BLaER1 treated with 17β-estradiol and CSF1 and Interleukin-3, amounts not matched to agents 10 nM and 100 nM (cell line): ENCODE data around the gene MED29.

Experiments
- H3K27ac ChIP-seq, 11 experiments: shearing (Covaris generic); formaldehyde crosslinking; 2 replicates each; pipeline ENCODE4 v1.8.1; 2022
- H3K27me3 ChIP-seq, 11 experiments: shearing (Covaris generic); formaldehyde crosslinking; 2 replicates each; pipeline ENCODE4 v1.8.1; 2022
- H3K36me3 ChIP-seq, 11 experiments: shearing (Covaris generic); formaldehyde crosslinking; 2 replicates each; pipeline ENCODE4 v1.8.1; 2022
- H3K4me1 ChIP-seq, 10 experiments: shearing (Covaris generic); formaldehyde crosslinking; 2 replicates each; pipeline ENCODE4 v1.8.1; 2022
- H3K4me2 ChIP-seq, 11 experiments: shearing (Covaris generic); formaldehyde crosslinking; 2 replicates each; pipeline ENCODE4 v1.8.1; 2022
- H3K4me3 ChIP-seq, 10 experiments: shearing (Covaris generic); formaldehyde crosslinking; 2 replicates each; pipeline ENCODE4 v1.8.1; 2022
- H3K9ac ChIP-seq, 11 experiments: shearing (Covaris generic); formaldehyde crosslinking; 2 replicates each; pipeline ENCODE4 v1.8.1; 2022
- H3K9me3 ChIP-seq, 11 experiments: shearing (Covaris generic); formaldehyde crosslinking; replicated peaks in 1 of 11; 2 replicates each; pipeline ENCODE4 v1.8.1; 2022
- H4K20me1 ChIP-seq, 11 experiments: shearing (Covaris generic); formaldehyde crosslinking; 2 replicates each; pipeline ENCODE4 v1.8.1; 2022
- Cebpa-rat ChIP-seq, 11 experiments: shearing (Covaris generic); IDR thresholded peaks; 2 replicates each; pipeline ENCODE4 v1.8.1; 2022

Gene MED29

GRCh38 chr19:39401070-39401548 lies 9.9 kb downstream of the MED29 start:
- no peak for TF ChIP-seq Cebpa-rat (IDR thresholded peaks at IDR 0.05)
- Histone ChIP-seq H3K4me1 (peaks cover 79 to 96% (median 89%) of the 10 kb centered on the region in 10 experiments), H3K9ac (peak overlapping the region; percentile 93 to 100 (median 97)), H3K4me2 (peak overlapping the region; percentile 94 to 99 (median 97)), H3K4me3 (peak overlapping the region in 4 of 10 experiments; percentile 0 to 71 (median 36); a peak in 5 of 20 replicates), H3K36me3 (peaks cover 2 to 26% (median 14%) of the 10 kb centered on the region in 11 experiments; a peak in 16 of 22 replicates), H3K9me3 (peaks cover 0 to 9% (median 4%) of the 10 kb centered on the region in 11 experiments; a peak in 4 of 22 replicates), H4K20me1 (0 out of 22 replicates have a peak, but pooled peaks cover 0 to 6% (median 0%) of the 10 kb centered on the region in 11 experiments), H3K27me3 (no peaks in the 10 kb centered on the region), H3K27ac (peak overlapping the region; percentile 96 to 100 (median 99))

GRCh38 chr19:39401549-39402345 lies 10.6 kb downstream of the MED29 start:
- Histone ChIP-seq H3K9me3 (peaks cover 0 to 9% (median 4%) of the 10 kb centered on the region in 11 experiments; a peak in 4 of 22 replicates), H3K4me3 (peak overlapping the region in 9 of 10 experiments; percentile 24 to 71 (median 60); a peak in 17 of 20 replicates), H3K27me3 (no peaks in the 10 kb centered on the region), H3K4me1 (peaks cover 72 to 95% (median 90%) of the 10 kb centered on the region in 10 experiments), H3K9ac (peak overlapping the region; percentile 93 to 100 (median 97)), H3K4me2 (peak overlapping the region; percentile 94 to 99 (median 97)), H4K20me1 (peaks cover 0 to 6% (median under 1%) of the 10 kb centered on the region in 11 experiments; a peak in 13 of 22 replicates), H3K36me3 (peaks cover 0 to 22% (median 11%) of the 10 kb centered on the region in 11 experiments; a peak in 14 of 22 replicates), H3K27ac (peak overlapping the region; percentile 96 to 100 (median 99))
- peak in 2 of 11 experiments; percentile 22 to 25; a peak in 2 of 22 replicates for TF ChIP-seq Cebpa-rat (IDR thresholded peaks at IDR 0.05)

- Histone ChIP-seq H3K4me3 (peak overlapping the region; percentile 48 to 100 (median 61)), H3K27ac (peak overlapping the region; percentile 96 to 100 (median 99)), H3K27me3 (no peaks in the 10 kb centered on the region), H3K9me3 (peaks cover 0 to 9% (median 4%) of the 10 kb centered on the region in 11 experiments; a peak in 6 of 22 replicates), H3K36me3 (peaks cover 7 to 17% (median 9%) of the 10 kb centered on the region in 11 experiments; a peak in 21 of 22 replicates), H3K4me2 (peak overlapping the region; percentile 94 to 99 (median 97)), H4K20me1 (peaks cover 9 to 10% (median 9%) of the 10 kb centered on the region in 11 experiments), H3K9ac (peak overlapping the region; percentile 93 to 100 (median 97)), H3K4me1 (peaks cover 64 to 88% (median 83%) of the 10 kb centered on the region in 10 experiments)
- TF ChIP-seq Cebpa-rat (IDR thresholded peaks at IDR 0.05): no peak
These were observed 11.4 kb downstream of the MED29 start for GRCh38 chr19:39402346-39403300.

GRCh38 chr19:39403331-39404312 lies 12.4 kb downstream of the MED29 start:
- H3K27me3 ChIP-seq: no peaks in the 10 kb centered on the region
- peak overlapping the region; percentile 94 to 99 (median 97) for H3K4me2 ChIP-seq
- peaks cover 60 to 85% (median 74%) of the 10 kb centered on the region in 10 experiments for H3K4me1 ChIP-seq
- no peak for TF ChIP-seq Cebpa-rat (IDR thresholded peaks at IDR 0.05)
- H3K27ac ChIP-seq: peak overlapping the region; percentile 96 to 100 (median 99)
- H3K36me3 ChIP-seq: peaks cover 13 to 24% (median 19%) of the 10 kb centered on the region in 11 experiments
- peaks cover 19 to 20% (median 19%) of the 10 kb centered on the region in 11 experiments for H4K20me1 ChIP-seq
- H3K4me3 ChIP-seq: peak overlapping the region; percentile 48 to 100 (median 61)
- H3K9ac ChIP-seq: peak overlapping the region; percentile 93 to 100 (median 97)
- peaks cover 0 to 18% (median 6%) of the 10 kb centered on the region in 11 experiments; a peak in 10 of 22 replicates for H3K9me3 ChIP-seq

DNA sequence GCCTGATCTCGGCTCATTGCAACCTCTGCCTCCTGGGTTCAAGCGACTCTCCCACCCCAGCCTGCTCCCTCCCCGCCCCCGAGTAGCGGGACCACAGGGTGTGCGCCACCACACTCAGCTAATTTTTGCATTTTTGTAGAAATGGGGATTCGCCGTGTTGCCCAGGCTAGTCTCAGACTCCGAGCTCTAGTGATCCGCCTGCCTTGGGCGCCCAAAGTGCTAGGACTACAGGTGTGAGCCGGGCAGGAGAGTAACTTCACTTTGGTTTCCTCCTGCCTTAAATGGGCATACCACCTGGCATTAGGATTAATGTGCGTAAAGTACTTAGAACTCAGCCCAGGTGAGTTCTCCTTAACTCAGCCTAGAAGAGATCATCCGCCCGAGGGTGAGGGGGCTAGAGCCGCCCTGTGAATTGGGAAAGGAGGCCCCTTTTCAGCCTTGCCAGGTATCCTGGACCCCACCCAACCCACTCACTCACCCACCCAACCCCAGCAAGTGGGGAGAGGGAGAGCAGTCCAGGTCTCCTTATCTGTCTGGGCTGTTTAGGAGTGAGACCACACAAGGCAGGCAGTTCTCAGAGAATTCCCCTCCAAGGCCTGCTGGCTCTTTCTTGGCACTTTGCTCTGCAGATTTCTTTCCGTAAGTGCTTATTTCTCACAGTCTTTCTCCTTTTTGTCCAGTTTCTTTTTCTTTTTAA lies 14.2 kb downstream of the MED29 start:
- Histone ChIP-seq H3K27ac (peak overlapping the region; percentile 93 to 100 (median 99)), H3K4me1 (peaks cover 43 to 83% (median 58%) of the 10 kb centered on the region in 10 experiments), H3K4me2 (peak overlapping the region; percentile 94 to 99 (median 97)), H3K9me3 (peaks cover 0 to 18% (median 0%) of the 10 kb centered on the region in 11 experiments; a peak in 7 of 22 replicates), H3K4me3 (peak overlapping the region in 9 of 10 experiments; percentile 81 to 100 (median 98); a peak in 15 of 20 replicates), H3K9ac (peak overlapping the region; percentile 95 to 100 (median 98); a peak in 21 of 22 replicates), H3K27me3 (no peaks in the 10 kb centered on the region), H4K20me1 (peaks cover 23 to 28% (median 27%) of the 10 kb centered on the region in 11 experiments), H3K36me3 (peaks cover 10 to 26% (median 20%) of the 10 kb centered on the region in 11 experiments)
- no peak for TF ChIP-seq Cebpa-rat (IDR thresholded peaks at IDR 0.05)

DNA sequence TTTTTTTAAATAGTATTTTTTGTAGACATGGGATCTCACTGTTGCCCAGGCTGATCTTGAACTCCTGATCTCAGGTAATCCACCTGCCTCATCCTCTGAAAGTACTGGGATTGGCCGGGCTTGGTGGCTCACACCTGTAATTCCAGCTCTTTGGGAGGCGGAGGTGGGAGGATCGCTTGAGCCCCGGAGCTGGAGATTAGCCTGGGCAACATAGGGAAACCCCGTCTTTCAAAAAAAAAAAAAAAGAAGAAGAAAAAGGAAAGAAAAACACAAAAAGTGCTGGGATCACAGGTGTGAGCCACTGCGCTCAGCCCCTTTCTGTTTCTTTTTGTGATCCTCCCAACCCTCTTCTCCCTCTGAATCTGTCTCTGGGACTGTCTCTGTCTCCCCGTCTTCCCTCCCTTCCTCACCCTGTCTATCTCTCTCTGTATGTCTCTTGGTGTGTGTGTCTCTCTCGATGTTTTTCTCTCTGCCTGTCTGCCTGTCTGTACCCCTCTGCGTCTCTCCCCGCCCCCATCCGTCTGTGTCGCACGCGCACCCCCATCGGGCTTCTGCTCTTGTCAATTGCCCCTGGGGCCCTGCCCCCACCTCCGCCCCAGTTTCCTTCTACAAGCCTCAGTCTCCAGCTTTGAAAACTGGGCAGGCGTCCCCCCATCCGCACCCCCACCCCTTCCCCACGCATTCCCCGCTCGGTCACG lies 14.9 kb downstream of the MED29 start:
- Histone ChIP-seq H3K36me3 (peaks cover 10 to 26% (median 20%) of the 10 kb centered on the region in 11 experiments), H3K4me2 (peak overlapping the region; percentile 89 to 99 (median 96)), H4K20me1 (peaks cover 23 to 28% (median 27%) of the 10 kb centered on the region in 11 experiments), H3K9ac (peak overlapping the region; percentile 95 to 100 (median 98)), H3K27me3 (no peaks in the 10 kb centered on the region), H3K9me3 (peaks cover 0 to 18% (median 0%) of the 10 kb centered on the region in 11 experiments; a peak in 7 of 22 replicates), H3K27ac (peak overlapping the region; percentile 93 to 100 (median 99)), H3K4me3 (peak overlapping the region; percentile 81 to 100 (median 98)), H3K4me1 (peaks cover 43 to 83% (median 58%) of the 10 kb centered on the region in 10 experiments)
- no peak for TF ChIP-seq Cebpa-rat (IDR thresholded peaks at IDR 0.05)
